Activated CD4-positive, alpha-beta T cell treated with anti-CD3 and anti-CD28 coated beads, Interleukin-2, amount 10 ng/mL, durations not matched to agents 7 days and 5 days (primary cell): ENCODE data around the gene OR2AE1. TPM values are rescaled to one million over a fixed set of nuclear protein-coding genes. Genes with fewer than 3 reads are reported as not detected.

Source experiments
- CTCF ChIA-PET: fragments of 350-600 bp; sonication (Branson Sonifier 250); formaldehyde crosslinking; loops from one replicate; lab custom pipeline; 2021; ENCODE audit warnings: antibody characterized with exemption; lab: Charles Lee
- POLR2A ChIA-PET: fragments of 350-600 bp; sonication (Branson Sonifier 250); formaldehyde crosslinking; loops from one replicate; lab custom pipeline; 2021; ENCODE audit warnings: antibody characterized with exemption; lab: Charles Lee
- DNase-seq: peaks from one replicate; pipeline ENCODE4 v3.0.0-alpha.2; 2020
- H3K27ac Mint-ChIP-seq: one replicate; pipeline ENCODE4 v1.8.0; 2021; ENCODE audit warnings: mild to moderate bottlenecking, moderate library complexity, mixed read lengths
- H3K27me3 Mint-ChIP-seq: one replicate; pipeline ENCODE4 v1.8.0; 2021; ENCODE audit warnings: mixed read lengths
- H3K36me3 Mint-ChIP-seq: one replicate; pipeline ENCODE4 v1.8.0; 2021; ENCODE audit warnings: low read depth, mixed read lengths
- H3K4me1 Mint-ChIP-seq: one replicate; pipeline ENCODE4 v1.8.0; 2021; ENCODE audit warnings: mixed read lengths
- H3K4me3 Mint-ChIP-seq: one replicate; pipeline ENCODE4 v1.8.0; 2021; ENCODE audit warnings: mild to moderate bottlenecking, moderate library complexity, mixed read lengths
- H3K9me3 Mint-ChIP-seq: one replicate; pipeline ENCODE4 v1.8.0; 2021; ENCODE audit warnings: mixed read lengths
- total RNA-seq, 2 experiments: library from RNA; stranded (reverse); gene quantifications; one replicate each; pipeline ENCODE4 v1.2.3, GENCODE V29; 2021

OR2AE1 gene
- total RNA-seq, 2 experiments from 2014 or later: 0.25 TPM; not detected in 1

DNA sequence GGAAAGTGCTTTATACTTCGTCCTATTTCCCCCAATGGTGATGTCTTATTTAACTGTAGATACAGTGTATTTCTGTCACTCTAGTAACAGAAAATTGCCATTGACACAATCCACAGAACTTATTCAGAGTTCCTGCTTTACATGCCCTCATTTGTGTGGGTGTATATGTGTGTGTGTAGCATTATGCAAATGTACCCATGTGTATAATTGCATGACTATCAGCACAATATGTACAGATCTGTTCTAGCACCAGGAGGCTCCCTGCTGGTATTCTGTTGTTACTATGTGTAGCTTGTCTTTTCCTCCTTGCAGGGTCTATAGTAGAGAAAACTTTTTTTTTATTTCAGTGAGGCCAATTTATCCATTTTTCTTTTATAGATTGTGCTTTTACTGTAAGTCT lies 32.5 kb downstream of the OR2AE1 start:
- no peak for DNase-seq
- Mint-ChIP-seq H3K4me3 (no peak overlapping the region), H3K9me3 (no peaks in the 10 kb centered on the region), H3K36me3 (no peaks in the 10 kb centered on the region), H3K4me1 (no peaks in the 10 kb centered on the region), H3K27me3 (peaks cover 4% of the 10 kb centered on the region), H3K27ac (no peak overlapping the region)
- POLR2A ChIA-PET: no interaction called here
- CTCF ChIA-PET: no interaction called here

GRCh38 chr7:99843808-99844207 lies 33.0 kb downstream of the OR2AE1 start:
- no peaks in the 10 kb centered on the region for H3K4me1 Mint-ChIP-seq
- no peak for DNase-seq
- H3K27ac Mint-ChIP-seq: no peak overlapping the region
- no peak overlapping the region for H3K4me3 Mint-ChIP-seq
- ChIA-PET POLR2A (no interaction called here), CTCF (no interaction called here)
- no peaks in the 10 kb centered on the region for H3K36me3 Mint-ChIP-seq
- H3K27me3 Mint-ChIP-seq: peaks cover 4% of the 10 kb centered on the region
- H3K9me3 Mint-ChIP-seq: no peaks in the 10 kb centered on the region

GRCh38 chr7:99842926-99843325 lies 33.9 kb downstream of the OR2AE1 start:
- POLR2A ChIA-PET: no interaction called here

GRCh38 chr7:99840136-99840869 lies 36.5 kb downstream of the OR2AE1 start:
- Mint-ChIP-seq H3K27me3 (peaks cover 4% of the 10 kb centered on the region), H3K9me3 (no peaks in the 10 kb centered on the region), H3K4me1 (peaks cover 10% of the 10 kb centered on the region), H3K36me3 (no peaks in the 10 kb centered on the region), H3K4me3 (no peak overlapping the region), H3K27ac (no peak overlapping the region)
- no peak for DNase-seq
- ChIA-PET POLR2A (no interaction called here), CTCF (interaction anchor here (0.6 to 1.3 kb wide), 4 partner anchors 9 to 1057 kb away, joined by 3 read pairs; no protein-coding TSS in a partner anchor)

More at GRCh38 chr7:99842926-99843325, 33.9 kb downstream of the OR2AE1 start:
- CTCF ChIA-PET: no interaction called here
- DNase-seq: no peak
- no peak overlapping the region for H3K4me3 Mint-ChIP-seq
- H3K27ac Mint-ChIP-seq: no peak overlapping the region
- H3K27me3 Mint-ChIP-seq: peaks cover 4% of the 10 kb centered on the region
- no peaks in the 10 kb centered on the region for H3K36me3 Mint-ChIP-seq
- H3K9me3 Mint-ChIP-seq: no peaks in the 10 kb centered on the region
- H3K4me1 Mint-ChIP-seq: peaks cover 4% of the 10 kb centered on the region

DNA sequence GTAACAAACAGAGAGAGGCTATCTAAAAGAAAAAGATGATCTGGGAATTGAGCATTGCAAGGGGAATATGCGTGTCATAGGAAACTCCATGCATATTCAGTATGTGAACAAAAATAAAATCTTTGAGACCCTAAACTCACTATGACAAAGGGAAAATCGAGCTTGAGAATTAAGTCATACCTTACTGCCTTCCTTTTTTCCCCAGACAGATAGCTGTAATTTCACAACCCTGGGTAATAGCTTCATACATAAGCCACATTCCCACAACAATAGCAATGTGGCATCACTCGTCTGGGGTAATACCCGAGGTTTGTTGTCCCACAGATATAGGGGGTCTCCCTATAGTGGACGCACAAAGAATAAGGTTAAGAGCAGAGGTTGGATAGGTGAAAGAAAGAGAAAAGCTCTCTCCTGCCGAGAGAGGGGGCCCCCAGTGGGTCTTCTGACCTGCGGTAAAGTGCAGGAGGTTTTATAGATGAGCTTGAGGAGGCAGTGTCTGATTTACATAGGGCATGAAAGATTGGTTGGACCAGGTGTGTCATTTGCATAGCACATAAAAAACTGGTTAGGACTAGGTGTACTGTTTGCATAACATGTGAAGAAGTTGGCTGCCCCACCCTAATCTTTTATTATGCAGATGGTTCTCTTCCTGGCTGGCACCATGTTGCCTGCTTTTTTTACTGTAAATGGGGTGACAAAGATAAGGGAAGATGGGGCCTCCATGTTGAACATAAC lies 37.4 kb downstream of the OR2AE1 start:
- Mint-ChIP-seq H3K4me1 (peaks cover 10% of the 10 kb centered on the region), H3K9me3 (no peaks in the 10 kb centered on the region), H3K27me3 (peaks cover 4% of the 10 kb centered on the region), H3K36me3 (no peaks in the 10 kb centered on the region), H3K4me3 (no peak overlapping the region), H3K27ac (no peak overlapping the region)
- ChIA-PET POLR2A (interaction anchor here (0.6 kb wide), 1 partner anchor 341 kb away, joined by 3 read pairs; no protein-coding TSS in a partner anchor), CTCF (interaction anchor here (0.5 to 1.3 kb wide), 4 partner anchors 10 to 565 kb away, joined by 3 read pairs; no protein-coding TSS in a partner anchor)
- no peak for DNase-seq

- Mint-ChIP-seq H3K27me3 (peaks cover 6% of the 10 kb centered on the region), H3K4me1 (peaks cover 10% of the 10 kb centered on the region), H3K36me3 (no peaks in the 10 kb centered on the region), H3K4me3 (no peak overlapping the region), H3K9me3 (no peaks in the 10 kb centered on the region), H3K27ac (peak overlapping the region; percentile 65)
- DNase-seq: peak; percentile 8
- CTCF ChIA-PET: no interaction called here
- POLR2A ChIA-PET: no interaction called here
Measured at GRCh38 chr7:99837649-99838361, 39.0 kb downstream of the OR2AE1 start.

- DNase-seq: no peak
- Mint-ChIP-seq H3K4me3 (no peak overlapping the region), H3K9me3 (no peaks in the 10 kb centered on the region), H3K4me1 (peaks cover 10% of the 10 kb centered on the region), H3K36me3 (no peaks in the 10 kb centered on the region), H3K27ac (no peak overlapping the region), H3K27me3 (peaks cover 5% of the 10 kb centered on the region)
- POLR2A ChIA-PET: no interaction called here
- CTCF ChIA-PET: interaction anchor here (1.6 kb wide), 1 partner anchor 102 kb away, joined by 3 read pairs; no protein-coding TSS in a partner anchor
Measured at GRCh38 chr7:99835189-99835588, 41.6 kb downstream of the OR2AE1 start.

DNA sequence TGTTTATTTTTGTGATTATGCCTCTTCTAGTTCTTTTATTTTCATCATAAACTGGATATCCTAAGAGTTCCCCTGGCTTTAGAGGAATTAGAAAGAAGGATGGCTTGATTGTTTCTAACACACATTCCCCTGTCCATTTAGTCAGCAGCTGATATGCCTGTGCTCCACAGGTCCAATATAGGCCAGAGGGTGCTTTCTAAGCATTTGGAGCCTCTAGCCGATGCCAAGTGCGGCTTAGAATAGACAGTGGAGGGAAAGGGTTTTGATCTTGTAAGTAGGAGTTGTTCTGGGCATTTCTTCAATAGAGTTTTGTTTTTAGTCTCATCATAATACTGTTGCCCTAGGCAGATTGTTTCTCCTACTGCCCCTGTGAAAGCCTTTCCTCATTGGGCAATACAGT lies 42.5 kb downstream of the OR2AE1 start:
- Mint-ChIP-seq H3K27me3 (peaks cover 5% of the 10 kb centered on the region), H3K4me1 (peaks cover 10% of the 10 kb centered on the region), H3K36me3 (no peaks in the 10 kb centered on the region), H3K4me3 (no peak overlapping the region), H3K27ac (no peak overlapping the region), H3K9me3 (no peaks in the 10 kb centered on the region)
- ChIA-PET CTCF (no interaction called here), POLR2A (no interaction called here)
- no peak for DNase-seq

DNA sequence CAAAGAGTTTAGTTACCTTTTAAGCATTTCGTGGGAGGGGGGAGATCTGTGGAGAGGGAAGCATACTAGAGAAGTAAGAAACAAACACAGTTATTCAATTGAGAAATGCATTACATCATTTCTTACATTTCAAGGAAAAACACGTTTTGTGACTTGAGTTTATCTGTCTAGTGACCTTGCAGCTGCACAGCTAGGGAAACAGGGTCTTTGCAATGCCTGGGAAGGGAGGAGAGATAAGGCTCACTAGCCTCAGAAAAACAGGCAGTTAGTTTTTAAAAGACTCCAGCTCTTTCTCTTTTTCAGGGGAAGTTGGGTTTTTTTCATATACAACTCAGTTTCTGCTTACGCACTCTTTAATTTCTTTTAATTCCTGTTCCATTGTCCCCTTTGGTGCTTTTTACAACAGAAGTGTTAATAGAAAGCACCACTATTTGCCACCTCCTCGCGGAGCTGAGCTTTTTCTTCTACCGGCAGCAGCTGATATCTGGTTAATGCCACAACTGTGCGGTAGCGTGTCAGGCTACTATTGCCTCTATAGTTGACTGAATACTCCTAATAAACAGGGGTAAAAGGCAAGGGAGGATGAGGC lies 43.5 kb downstream of the OR2AE1 start:
- ChIA-PET CTCF (interaction anchor here (0.8 kb wide), 1 partner anchor 16 kb away, joined by 3 read pairs; no protein-coding TSS in a partner anchor), POLR2A (no interaction called here)
- peaks cover 10% of the 10 kb centered on the region for H3K4me1 Mint-ChIP-seq
- H3K4me3 Mint-ChIP-seq: no peak overlapping the region
- H3K27me3 Mint-ChIP-seq: peaks cover 8% of the 10 kb centered on the region
- H3K36me3 Mint-ChIP-seq: no peaks in the 10 kb centered on the region
- H3K27ac Mint-ChIP-seq: no peak overlapping the region
- no peaks in the 10 kb centered on the region for H3K9me3 Mint-ChIP-seq
- no peak for DNase-seq

DNA sequence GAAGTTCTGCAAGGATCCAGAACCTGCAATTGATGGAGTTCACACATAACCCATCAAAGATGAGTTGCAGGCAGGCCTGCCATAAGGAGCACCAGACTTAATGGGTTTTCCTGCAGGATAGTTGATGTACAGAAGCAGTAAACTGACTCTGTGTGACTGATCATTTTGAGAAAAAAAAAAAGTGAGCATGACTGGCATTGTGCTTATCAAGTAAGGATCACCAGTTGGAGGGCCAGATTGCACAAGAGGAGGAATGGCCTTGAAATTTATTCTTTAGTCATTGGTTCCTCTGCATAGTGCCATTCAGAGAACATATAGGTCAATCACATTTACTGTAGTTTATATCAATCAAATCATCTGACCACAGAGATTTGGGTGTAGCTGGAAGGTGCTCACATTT lies 45.2 kb downstream of the OR2AE1 start:
- no peaks in the 10 kb centered on the region for H3K4me1 Mint-ChIP-seq

DNA sequence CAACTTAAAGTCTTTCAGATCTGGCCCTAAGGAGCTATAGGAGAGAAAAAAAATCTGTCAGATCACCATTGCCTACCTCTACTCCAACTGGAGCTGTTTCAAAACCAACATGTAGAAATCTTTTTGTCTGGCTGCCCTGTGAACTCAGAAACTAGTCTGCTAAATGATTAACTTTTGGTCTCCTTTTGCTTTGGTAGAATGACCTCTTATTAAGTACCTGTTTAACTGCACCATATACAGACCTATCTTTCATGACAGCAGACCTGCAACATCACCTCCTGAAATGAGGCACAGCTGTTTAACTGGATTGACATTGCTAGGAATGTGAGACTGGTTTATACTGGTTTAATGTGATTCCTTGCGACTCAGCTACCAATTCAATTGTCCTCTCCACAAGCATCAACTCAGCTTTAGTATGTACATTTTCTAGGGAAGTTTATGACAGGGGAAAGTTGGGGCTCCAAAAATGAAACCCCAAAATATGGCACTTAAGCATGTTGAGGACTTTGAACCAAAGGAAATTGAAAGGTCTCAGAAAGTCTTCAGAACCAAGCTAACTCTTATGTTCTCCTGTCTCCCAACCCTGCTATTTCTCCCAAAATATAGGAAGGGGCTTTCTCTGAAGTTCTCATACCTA lies 47.2 kb downstream of the OR2AE1 start:
- Mint-ChIP-seq H3K4me3 (no peak overlapping the region), H3K27me3 (peaks cover 16% of the 10 kb centered on the region), H3K4me1 (no peaks in the 10 kb centered on the region), H3K9me3 (no peaks in the 10 kb centered on the region), H3K27ac (no peak overlapping the region), H3K36me3 (no peaks in the 10 kb centered on the region)
- ChIA-PET POLR2A (no interaction called here), CTCF (interaction anchor here (1.6 kb wide), 1 partner anchor 79 kb away, joined by 3 read pairs; no protein-coding TSS in a partner anchor)
- DNase-seq: no peak

More for the DNA sequence above, 45.2 kb downstream of the OR2AE1 start:
- Mint-ChIP-seq H3K36me3 (no peaks in the 10 kb centered on the region), H3K9me3 (no peaks in the 10 kb centered on the region), H3K4me3 (no peak overlapping the region), H3K27me3 (peaks cover 16% of the 10 kb centered on the region), H3K27ac (no peak overlapping the region)
- ChIA-PET POLR2A (no interaction called here), CTCF (no interaction called here)
- no peak for DNase-seq

- no peak overlapping the region for H3K4me3 Mint-ChIP-seq
- CTCF ChIA-PET: interaction anchor here (1.6 kb wide), 1 partner anchor 80 kb away, joined by 3 read pairs; no protein-coding TSS in a partner anchor
- no peak overlapping the region for H3K27ac Mint-ChIP-seq
- no peak for DNase-seq
- POLR2A ChIA-PET: no interaction called here
- H3K4me1 Mint-ChIP-seq: no peaks in the 10 kb centered on the region
- no peaks in the 10 kb centered on the region for H3K36me3 Mint-ChIP-seq
- H3K9me3 Mint-ChIP-seq: no peaks in the 10 kb centered on the region
- peaks cover 16% of the 10 kb centered on the region for H3K27me3 Mint-ChIP-seq
Measured at GRCh38 chr7:99828811-99829210, 48.0 kb downstream of the OR2AE1 start.
